Spleen (tissue), 7 donors: ENCODE measurements around the gene PAXIP1.

Experiments
- POLR2A ChIP-seq, 3 donors: fragments of 450-650 bp; IDR thresholded peaks; one replicate each; pipeline ENCODE4 v1.5.1; 2017; ENCODE audit warnings: antibody characterized with exemption in 3 of 3, mild to moderate bottlenecking in 1 of 3
- TF ChIP-seq, protein P1 (sequence below), 11 experiments: fragments of 200-600 bp in 7 of 11; fragments of 450-650 bp in 4 of 11; sonication (generic) in 4 of 11; IDR thresholded peaks in 8 of 11; conservative IDR thresholded peaks in 3 of 11; 1 replicate in 7 of 11; 2 replicates in 4 of 11; pipeline versions ENCODE4 v1.4.0 to v1.8.0; 2016 to 2021; ENCODE audit warnings: antibody characterized with exemption in 11 of 11, inconsistent platforms in 4 of 11, mild to moderate bottlenecking in 1 of 11
- donor health status: DM: no; HTN: no; CAD: no; lungs with moderate emphysema.
- donor health status: DM: no; HTN: no; CAD: no.
- donor health status: DM: no; HTN: no; CAD: no.

- TF ChIP-seq POLR2A (IDR thresholded peaks at IDR 0.05) = no peak
- TF ChIP-seq, protein P1, sequence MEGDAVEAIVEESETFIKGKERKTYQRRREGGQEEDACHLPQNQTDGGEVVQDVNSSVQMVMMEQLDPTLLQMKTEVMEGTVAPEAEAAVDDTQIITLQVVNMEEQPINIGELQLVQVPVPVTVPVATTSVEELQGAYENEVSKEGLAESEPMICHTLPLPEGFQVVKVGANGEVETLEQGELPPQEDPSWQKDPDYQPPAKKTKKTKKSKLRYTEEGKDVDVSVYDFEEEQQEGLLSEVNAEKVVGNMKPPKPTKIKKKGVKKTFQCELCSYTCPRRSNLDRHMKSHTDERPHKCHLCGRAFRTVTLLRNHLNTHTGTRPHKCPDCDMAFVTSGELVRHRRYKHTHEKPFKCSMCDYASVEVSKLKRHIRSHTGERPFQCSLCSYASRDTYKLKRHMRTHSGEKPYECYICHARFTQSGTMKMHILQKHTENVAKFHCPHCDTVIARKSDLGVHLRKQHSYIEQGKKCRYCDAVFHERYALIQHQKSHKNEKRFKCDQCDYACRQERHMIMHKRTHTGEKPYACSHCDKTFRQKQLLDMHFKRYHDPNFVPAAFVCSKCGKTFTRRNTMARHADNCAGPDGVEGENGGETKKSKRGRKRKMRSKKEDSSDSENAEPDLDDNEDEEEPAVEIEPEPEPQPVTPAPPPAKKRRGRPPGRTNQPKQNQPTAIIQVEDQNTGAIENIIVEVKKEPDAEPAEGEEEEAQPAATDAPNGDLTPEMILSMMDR (IDR thresholded peaks at IDR 0.05 in 8 of 11, conservative IDR thresholded peaks at IDR 0.05 in 3 of 11) = no peak
These were observed 7.9 kb downstream of the PAXIP1 start for GRCh38 chr7:154994996-154995395.
